GM18507 (cell line): Measurements from ENCODE around the gene HJURP.

Experiments used
- DNase-seq: peaks from one replicate; pipeline ENCODE4 v3.0.0; 2011; ENCODE audit warnings: low read depth; ENCODE audit not compliant: insufficient read length; ENCODE audit errors: extremely low spot score
- FAIRE-seq: peaks from 2 replicates; lab custom pipeline; 2011; peaks lifted over from hg19 to GRCh38; lab: Jason Lieb, UNC

HJURP gene

DNA sequence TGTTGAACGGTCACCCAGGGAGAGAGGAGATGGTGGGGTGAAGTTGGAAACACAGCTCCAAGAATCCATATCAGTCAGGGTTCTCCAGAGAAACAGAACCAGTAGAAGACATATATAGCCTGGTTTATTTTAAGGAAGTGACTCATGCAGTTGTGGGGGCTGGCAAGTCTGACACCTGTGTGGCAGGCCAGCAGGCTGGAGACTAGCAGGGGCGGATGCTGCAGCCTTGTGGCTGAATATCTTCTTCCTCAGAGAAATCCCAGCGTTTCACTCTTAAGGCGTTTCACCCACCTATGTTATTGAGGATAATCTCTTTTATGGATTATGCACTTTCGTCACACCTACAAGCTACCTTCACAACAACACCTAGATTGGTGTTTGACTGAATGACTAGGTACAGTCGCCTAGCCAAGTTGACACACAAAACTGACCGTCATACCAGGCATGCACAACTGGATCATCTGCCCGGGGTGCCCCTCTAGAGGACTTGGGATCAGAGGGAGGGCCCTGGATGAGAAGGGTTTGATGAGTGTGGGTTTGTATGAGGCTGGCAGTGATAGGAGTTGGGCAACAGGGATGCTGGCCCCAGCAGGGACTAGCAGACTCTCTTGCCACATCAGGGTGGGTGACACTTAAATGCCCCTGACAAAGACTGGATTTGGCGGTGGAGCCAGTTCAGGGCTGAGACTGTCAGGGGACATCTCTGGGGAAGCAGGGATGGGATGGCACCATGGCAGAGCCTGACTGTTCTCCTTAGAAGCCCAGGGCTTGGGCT is 52.8 kb downstream of the HJURP start:
- no peak for DNase-seq
- FAIRE-seq = no peak

DNA sequence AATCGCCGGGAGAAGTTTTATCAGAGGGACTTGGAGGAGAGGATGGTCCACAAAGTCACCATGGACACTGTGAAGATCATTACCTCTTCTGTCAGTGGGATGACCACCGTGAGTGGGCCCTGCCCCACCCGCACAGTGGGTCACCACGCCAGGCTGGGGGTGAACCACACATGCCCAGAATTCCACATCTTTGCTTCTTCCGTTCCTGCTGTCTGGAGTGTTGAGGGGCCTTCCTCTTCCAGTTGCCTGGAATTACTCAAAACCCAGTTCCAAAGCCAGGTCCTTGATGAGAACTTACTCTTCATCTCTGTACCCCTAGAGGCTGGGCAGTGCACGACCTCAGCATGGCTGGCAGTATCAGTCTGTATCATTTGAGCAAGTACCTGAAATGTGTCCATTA is 54.1 kb downstream of the HJURP start:
- no peak for FAIRE-seq

DNA sequence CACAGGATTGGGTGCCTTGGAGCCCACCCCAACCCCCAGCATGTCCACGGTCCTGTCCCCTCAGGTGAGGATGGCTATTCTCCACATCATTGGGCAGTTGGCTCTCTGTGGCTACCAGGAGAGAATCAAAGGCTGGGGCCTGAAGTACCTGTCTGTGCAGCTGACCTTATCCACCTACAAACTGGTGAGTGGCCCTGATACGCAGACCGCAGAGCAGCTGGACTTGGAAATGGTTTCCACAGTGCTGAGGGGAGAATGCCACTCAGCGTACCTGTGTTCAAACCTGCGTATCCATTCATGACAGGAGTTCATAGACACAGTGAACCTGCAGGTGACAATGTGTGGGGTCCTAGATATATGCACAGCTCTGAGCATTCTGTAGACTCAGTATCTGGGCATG is 54.6 kb downstream of the HJURP start:
- no peak for FAIRE-seq

More for the DNA sequence above, 54.1 kb downstream of the HJURP start:
- no peak for DNase-seq

DNA sequence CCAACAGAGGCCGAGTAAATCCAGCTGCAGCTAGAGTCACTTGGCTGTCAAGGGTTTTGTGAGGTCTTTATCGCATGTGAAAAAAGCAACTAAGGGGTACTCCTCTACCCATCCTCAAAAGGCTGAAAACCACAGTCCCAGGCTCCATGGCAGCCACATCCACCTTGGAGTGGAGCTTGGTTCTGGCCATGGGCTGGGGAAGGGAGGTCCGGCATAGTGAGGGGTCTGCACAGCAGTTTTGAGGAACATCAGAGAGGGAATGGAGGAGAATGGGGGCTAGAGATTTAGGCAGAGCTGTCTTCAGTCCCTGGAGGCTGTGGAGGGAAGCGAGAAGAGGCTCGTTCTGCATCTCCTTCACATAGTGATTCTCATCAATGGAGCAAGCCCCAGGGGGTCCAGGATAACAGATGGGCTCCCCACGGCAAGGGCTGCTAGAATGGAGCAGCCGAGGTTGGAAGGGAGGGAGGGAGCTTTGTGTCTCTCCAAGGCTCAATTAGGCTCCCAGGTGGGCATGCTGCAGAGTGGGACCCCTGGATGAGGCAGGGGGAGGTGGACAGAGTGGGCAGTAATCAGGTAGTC is 55.2 kb downstream of the HJURP start:
- FAIRE-seq = no peak
- no peak for DNase-seq

More for the DNA sequence above, 54.6 kb downstream of the HJURP start:
- DNase-seq = no peak

DNA sequence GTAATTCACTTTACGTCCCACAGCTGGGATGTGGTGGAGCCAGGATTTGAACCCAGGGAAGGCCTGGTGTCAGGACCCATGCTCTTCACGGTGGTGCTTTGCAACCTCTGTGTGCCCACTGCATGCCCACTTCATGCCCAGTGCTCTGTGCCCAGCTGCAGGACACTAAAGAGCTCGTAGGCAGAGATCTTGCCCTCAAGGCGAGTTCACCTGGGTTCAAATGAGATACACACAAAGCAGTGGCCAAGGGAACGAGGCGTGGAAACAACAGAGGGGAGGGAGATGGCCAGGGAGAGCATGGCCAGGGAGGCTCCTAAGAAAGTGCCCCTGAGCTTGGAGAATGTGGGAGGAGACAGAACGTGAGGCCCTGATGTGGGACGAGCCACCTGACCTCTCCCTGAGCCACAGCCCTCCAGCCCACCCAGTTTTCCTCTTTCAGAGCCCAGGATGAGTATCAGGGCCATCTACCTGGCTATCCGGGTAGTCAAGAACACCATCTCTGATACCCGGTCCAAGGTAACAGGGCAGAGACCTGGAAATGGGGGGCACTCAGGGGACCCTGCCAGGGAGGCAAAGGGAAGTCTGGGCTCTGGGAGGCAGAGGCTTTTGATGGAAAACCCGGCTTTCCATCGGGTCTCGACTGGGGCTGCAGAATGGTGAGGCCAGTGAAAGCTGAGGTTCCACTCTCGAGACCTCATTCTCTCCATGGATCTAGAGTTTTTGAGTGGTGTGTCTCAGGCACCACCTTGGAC is 55.8 kb downstream of the HJURP start:
- FAIRE-seq (no peak), DNase-seq (no peak)

DNA sequence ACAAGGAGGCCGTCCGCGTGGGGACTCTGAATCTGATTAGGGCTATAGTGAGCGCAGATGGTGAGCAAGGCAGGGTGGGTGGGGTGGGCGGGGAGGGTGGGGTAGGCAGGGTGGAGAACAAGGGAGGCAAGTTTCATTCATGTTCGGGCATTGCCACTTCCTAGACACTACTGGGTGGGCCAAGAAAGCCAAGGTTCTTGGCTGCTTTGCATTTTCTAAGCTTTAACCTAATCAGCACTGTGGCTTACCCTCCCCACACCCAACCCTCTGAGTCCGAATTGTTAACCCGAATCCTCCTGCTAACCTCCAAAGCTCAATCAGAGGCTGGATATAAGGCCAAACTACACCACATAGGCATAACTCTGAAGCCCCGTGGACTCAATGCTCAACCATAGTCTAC is 58.1 kb downstream of the HJURP start:
- FAIRE-seq (no peak), DNase-seq (no peak)

DNA sequence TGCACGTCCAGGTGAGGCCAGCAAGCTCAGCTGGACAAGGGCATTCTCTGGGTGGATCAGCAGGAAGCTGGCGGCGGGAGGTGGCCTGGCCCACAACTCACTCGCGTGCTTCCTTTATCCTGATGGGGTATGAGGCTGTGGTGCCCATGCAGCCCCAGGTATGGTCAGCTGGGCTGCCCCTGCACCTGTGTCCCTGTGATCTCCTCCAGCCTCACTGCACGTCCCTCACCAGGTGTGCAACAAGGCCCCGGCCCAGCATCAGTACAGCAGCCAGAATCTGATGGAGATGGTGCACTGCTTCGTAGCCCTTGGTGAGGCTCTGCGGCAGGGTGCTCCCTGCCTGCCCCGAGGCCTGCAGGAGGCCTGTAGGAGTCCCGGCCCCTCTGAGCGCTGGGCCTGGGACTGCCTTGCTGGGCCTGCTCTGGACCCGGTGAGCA is 58.6 kb downstream of the HJURP start:
- DNase-seq (no peak), FAIRE-seq (no peak)

DNA sequence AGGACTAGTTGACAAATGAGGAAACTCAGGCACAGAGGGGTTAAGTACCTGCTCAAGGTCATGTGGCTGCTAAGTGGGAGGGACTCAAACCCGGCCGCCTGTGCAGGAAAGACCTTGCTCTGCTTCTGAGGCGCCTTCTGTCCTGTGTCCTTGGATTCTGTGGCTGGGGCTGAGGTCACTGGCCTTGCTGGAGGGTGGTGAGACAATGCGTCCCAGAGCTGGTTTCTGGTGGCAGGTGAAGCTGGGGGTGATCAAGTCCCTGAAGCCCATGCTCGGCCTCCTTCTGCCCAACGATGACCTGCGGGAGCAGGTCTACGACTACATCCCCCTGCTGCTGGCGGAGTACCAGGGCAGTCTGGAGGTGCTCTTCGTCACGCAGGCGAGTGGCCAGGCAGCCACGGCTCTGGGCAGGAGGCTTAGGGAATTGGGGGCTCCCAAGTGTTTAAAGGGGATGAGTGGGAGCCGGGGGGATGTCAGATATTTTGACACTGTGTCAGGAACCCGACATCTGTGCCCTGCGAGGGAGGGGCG is 60.1 kb downstream of the HJURP start:
- FAIRE-seq (no peak), DNase-seq (no peak)

DNA sequence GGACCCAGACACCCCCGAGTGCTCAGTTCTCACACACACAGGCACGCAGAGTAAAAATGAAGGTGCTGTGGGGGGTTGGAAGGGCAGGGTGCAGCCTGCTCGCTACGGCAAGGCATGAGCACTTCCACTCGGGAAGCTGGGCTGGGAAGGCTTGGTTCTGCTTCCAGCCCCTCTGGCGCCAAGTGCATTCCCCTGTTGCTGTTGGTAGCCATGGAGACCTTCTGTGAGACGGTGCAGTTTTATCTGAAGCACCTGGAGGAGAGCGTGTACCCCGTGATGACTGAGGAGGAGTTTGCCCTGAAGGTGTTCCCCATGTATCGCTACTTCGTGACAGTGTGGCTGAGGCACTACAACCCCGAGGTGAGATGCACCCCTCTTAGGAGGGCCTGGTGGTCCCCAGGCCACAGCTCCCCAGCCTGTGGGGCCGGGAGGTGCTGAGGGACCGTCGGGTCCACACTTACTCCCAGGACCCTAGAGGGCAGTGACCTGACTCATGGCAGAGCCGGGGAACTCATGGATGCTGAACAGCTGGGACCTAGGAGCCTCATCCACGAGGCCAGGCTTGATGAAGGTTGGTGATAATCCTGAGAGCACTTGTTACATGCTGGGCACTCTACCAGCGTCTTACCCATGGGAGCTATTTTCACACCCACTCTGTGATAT is 60.7 kb downstream of the HJURP start:
- FAIRE-seq (no peak), DNase-seq (no peak)

DNA sequence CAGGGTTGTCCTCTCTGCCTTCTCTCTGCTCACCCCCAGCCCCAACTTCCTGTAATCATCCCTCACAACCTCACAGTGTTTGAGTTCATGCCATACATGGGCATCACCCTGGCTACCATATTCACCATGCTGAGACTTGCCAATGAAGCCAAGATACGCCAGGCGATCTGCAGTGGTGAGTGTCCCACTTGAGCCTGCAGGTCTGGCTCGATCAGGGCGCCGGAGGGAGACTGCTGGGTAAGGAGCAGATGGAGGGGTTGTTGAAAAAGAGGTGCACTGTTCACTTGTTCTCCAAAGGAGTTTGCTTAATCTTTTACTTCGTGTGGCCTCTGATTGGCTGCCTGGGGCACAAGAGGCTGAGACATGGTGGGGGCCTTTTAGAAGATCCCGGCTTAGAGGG is 61.6 kb downstream of the HJURP start:
- FAIRE-seq = no peak

DNA sequence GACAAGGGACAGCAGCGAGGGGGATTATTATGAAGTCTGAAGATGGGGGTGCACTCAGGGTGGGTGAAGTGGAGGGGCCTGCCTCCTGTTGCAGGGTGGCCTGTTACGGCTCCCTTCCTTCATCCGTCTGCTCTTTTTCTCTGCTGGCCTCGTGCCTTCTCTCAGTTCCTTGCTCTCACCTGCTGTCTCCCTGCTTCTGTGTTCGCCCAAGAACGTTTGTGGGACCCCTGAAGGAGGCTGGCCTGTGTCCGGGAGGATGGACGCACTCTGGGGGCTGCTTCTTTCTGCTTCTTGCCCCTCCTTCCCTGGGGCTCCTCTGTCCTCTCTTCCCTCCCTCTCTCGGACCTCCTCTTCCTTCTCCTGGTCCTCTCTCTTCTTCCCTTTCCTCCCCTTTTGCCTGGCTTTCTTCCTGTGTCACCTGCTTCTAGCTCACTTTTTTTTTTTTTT is 62.4 kb downstream of the HJURP start:
- FAIRE-seq = no peak
- DNase-seq = no peak

More for the DNA sequence above, 61.6 kb downstream of the HJURP start:
- DNase-seq = no peak

DNA sequence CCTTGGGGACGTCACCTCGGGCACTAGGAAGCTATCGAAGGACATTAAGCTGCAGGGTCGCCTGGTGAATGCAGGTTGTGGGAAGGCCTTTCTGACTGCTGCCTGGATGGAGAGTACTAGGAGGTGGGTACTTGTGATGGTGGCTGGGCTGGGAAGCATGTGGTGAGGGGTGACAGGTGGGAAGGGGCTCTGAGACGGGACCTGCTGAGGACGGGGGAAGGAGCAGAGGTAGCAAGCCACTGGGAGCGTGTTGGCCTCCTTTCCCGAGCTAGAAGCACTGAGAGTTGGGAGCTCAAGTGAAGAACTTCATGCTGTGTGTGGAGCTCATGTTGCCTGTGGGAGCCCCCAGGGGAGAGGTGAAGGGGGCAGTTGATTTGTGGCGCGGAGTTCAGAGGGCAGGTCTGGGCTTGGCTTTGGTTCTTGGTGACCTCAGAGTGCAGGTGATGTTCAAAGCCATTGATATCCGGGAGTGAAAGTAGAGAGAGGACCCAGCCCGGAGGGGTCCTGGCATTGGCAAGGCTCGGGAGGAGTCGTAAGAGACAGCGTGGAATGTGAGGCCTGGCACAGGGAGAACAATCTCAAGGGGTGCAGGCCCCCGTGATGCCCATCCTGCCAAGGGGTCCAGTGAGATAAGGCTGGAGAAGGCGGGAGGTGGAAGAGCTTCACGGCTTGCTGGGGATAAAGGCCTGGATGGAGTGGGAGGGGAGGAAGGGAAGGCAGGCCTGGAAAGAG is 63.0 kb downstream of the HJURP start:
- no peak for FAIRE-seq

DNA sequence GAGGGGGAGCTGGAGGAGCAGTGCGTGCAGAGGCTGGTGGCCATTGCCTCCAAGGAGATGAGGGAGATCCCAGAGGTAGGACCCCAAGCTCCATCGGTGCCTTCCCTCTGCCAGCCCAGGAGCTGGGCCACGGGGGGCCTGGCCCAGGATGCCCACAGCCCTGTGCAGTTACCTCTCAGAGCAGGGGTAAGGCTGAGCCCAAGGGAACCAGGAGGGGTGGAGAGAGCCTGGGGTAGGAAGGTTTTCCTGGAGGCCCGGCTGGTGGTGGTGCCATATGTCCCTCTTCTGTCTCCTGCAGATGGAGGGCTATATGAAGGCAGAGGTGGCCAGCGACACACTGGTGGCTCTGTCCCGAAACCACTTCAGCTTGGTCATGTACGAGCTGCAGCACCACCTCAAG is 64.8 kb downstream of the HJURP start:
- no peak for DNase-seq
- FAIRE-seq = no peak

More for the DNA sequence above, 63.0 kb downstream of the HJURP start:
- no peak for DNase-seq
